SK-N-SH treated with all-trans-retinoic acid at 6 μM for 48 hours (cell line): ENCODE measurements around the gene TNFRSF1A.
A peak's percentile ranks its signal among the peaks of the same experiment; 100 is the strongest.

Experiments
- ATAC-seq: fragments of 200-7000 bp; cut with Tn5 transposase; 3 replicates; pipeline ENCODE4 v1.9.1; 2020; ENCODE audit warnings: mild to moderate bottlenecking, moderate library complexity
- ARNTL ChIP-seq: fragments of 450-650 bp; formaldehyde crosslinking; IDR thresholded peaks from 2 replicates; pipeline ENCODE4 v1.5.0; 2020; ENCODE audit warnings: low read depth, mild to moderate bottlenecking, moderate library complexity, borderline replicate concordance
- BACH2 ChIP-seq: fragments of 250-450 bp; sonication (Bioruptor Pico); IDR thresholded peaks from 2 replicates; pipeline ENCODE4 v1.9.0; 2021; ENCODE audit warnings: mild to moderate bottlenecking, borderline replicate concordance
- CSRNP3 ChIP-seq: fragments of 250-450 bp; sonication (Bioruptor Pico); IDR thresholded peaks from 2 replicates; pipeline ENCODE4 v1.5.1; 2021; ENCODE audit warnings: mild to moderate bottlenecking, moderate library complexity
- ESRRG ChIP-seq: fragments of 250-450 bp; sonication (Bioruptor Pico); IDR thresholded peaks from 2 replicates; pipeline ENCODE4 v1.6.1; 2021; ENCODE audit warnings: mild to moderate bottlenecking
- ISL1 ChIP-seq: fragments of 250-450 bp; sonication (Bioruptor Pico); IDR thresholded peaks from 2 replicates; pipeline ENCODE4 v2.1.2; 2022; ENCODE audit warnings: mild to moderate bottlenecking, moderate library complexity
- OSR1 ChIP-seq: fragments of 250-450 bp; sonication (Bioruptor Pico); IDR thresholded peaks from 2 replicates; pipeline ENCODE4 v1.8.0; 2022; ENCODE audit warnings: moderate library complexity, mild to moderate bottlenecking, inconsistent platforms
- PATZ1 ChIP-seq: fragments of 250-450 bp; sonication (Bioruptor Pico); IDR thresholded peaks from 2 replicates; pipeline ENCODE4 v1.8.0; 2020; ENCODE audit warnings: mild to moderate bottlenecking, moderate library complexity, borderline replicate concordance
- POU6F1 ChIP-seq: fragments of 250-450 bp; sonication (Bioruptor Pico); IDR thresholded peaks from 2 replicates; pipeline ENCODE4 v1.8.0; 2021; ENCODE audit warnings: low read depth, mild to moderate bottlenecking, moderate library complexity, borderline replicate concordance
- PPARA ChIP-seq: fragments of 250-450 bp; sonication (Bioruptor Pico); IDR thresholded peaks from 2 replicates; pipeline ENCODE4 v1.5.0; 2020; ENCODE audit warnings: mild to moderate bottlenecking, borderline replicate concordance
- RARB ChIP-seq: fragments of 250-450 bp; sonication (Bioruptor Pico); IDR thresholded peaks from 2 replicates; pipeline ENCODE4 v1.8.0; 2021; ENCODE audit warnings: mild to moderate bottlenecking, moderate library complexity
- SNAI2 ChIP-seq: fragments of 250-450 bp; sonication (Bioruptor Pico); IDR thresholded peaks from 2 replicates; pipeline ENCODE4 v1.5.0; 2020; ENCODE audit warnings: mild to moderate bottlenecking, moderate library complexity
- TOX ChIP-seq: fragments of 250-450 bp; sonication (Bioruptor Pico); IDR thresholded peaks from 2 replicates; pipeline ENCODE4 v1.8.0; 2021; ENCODE audit warnings: mild to moderate bottlenecking, moderate library complexity, borderline replicate concordance
- ZC3H10 ChIP-seq: fragments of 250-450 bp; sonication (Bioruptor Pico); IDR thresholded peaks from 2 replicates; pipeline ENCODE4 v1.5.1; 2021; ENCODE audit warnings: mild to moderate bottlenecking, moderate library complexity
- ZFP3 ChIP-seq: fragments of 250-450 bp; sonication (Bioruptor Pico); IDR thresholded peaks from 2 replicates; pipeline ENCODE4 v1.5.0; 2020; ENCODE audit warnings: mild to moderate bottlenecking, moderate library complexity
- ZNF565 ChIP-seq: fragments of 450-650 bp; formaldehyde crosslinking; conservative IDR thresholded peaks from 2 replicates; pipeline ENCODE4 v1.5.0; 2020; ENCODE audit warnings: low read depth, mild to moderate bottlenecking, moderate library complexity
- ZNF70 ChIP-seq: fragments of 450-650 bp; formaldehyde crosslinking; IDR thresholded peaks from 2 replicates; pipeline ENCODE4 v1.5.0; 2020; ENCODE audit warnings: mild to moderate bottlenecking, moderate library complexity
- ZNF8 ChIP-seq: fragments of 450-650 bp; formaldehyde crosslinking; IDR thresholded peaks from 2 replicates; pipeline ENCODE4 v1.5.0; 2020; ENCODE audit warnings: mild to moderate bottlenecking, moderate library complexity
- TF ChIP-seq, protein P1 (sequence below): fragments of 250-450 bp; sonication (Bioruptor Pico); IDR thresholded peaks from 2 replicates; pipeline ENCODE4 v1.5.0; 2020; ENCODE audit warnings: mild to moderate bottlenecking, moderate library complexity
- TF ChIP-seq, protein P2 (sequence below): fragments of 250-450 bp; sonication (Bioruptor Pico); IDR thresholded peaks from 2 replicates; pipeline ENCODE4 v1.5.1; 2020; ENCODE audit warnings: low read depth, mild to moderate bottlenecking, moderate library complexity

The TNFRSF1A gene

GRCh38 chr12:6303071-6303470 is 38.8 kb downstream of the TNFRSF1A start:
- no peak for TF ChIP-seq SNAI2
- no peak for TF ChIP-seq BACH2 (CRISPR knock-in tag)
- TF ChIP-seq ZFP3 (CRISPR knock-in tag), result no peak
- TF ChIP-seq RARB, result no peak
- no peak for TF ChIP-seq ARNTL (CRISPR knock-in tag)
- TF ChIP-seq TOX (CRISPR knock-in tag), result no peak
- no peak for TF ChIP-seq PPARA (CRISPR knock-in tag)
- TF ChIP-seq POU6F1, result no peak
- no peak for TF ChIP-seq ZC3H10 (CRISPR knock-in tag)
- TF ChIP-seq CSRNP3, result no peak
- TF ChIP-seq OSR1 (CRISPR knock-in tag), result no peak
- no peak for ATAC-seq

- TF ChIP-seq TOX (CRISPR knock-in tag) (no peak), ZC3H10 (CRISPR knock-in tag) (no peak), PATZ1 (CRISPR knock-in tag) (no peak)
- ATAC-seq, result no peak
These were observed 39.3 kb downstream of the TNFRSF1A start for GRCh38 chr12:6302621-6303020.

DNA sequence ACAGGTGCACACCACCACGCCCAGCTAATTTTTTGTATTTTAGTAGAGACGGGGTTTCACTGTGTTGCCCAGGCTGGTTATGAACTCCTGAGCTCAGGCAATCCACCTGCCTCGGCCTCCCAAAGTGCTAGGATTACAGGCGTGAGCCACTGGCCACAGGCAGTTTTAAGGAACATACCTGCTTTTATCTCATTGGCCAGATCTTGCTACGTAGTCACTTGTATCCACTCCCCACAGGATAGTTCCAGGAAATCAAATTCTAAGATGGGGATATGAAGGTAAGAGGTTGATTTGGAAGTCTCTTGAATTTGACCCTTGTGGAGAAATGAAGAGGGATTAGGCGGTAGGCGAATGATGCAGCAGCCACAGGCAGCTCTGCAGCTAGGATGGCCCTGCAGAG is 40.2 kb downstream of the TNFRSF1A start:
- ATAC-seq, result peak; percentile 46; the same call in 1 of the 3 replicates
- no peak for TF ChIP-seq ZFP3 (CRISPR knock-in tag)
- no peak for TF ChIP-seq ZNF8 (CRISPR knock-in tag)
- TF ChIP-seq, protein P1, sequence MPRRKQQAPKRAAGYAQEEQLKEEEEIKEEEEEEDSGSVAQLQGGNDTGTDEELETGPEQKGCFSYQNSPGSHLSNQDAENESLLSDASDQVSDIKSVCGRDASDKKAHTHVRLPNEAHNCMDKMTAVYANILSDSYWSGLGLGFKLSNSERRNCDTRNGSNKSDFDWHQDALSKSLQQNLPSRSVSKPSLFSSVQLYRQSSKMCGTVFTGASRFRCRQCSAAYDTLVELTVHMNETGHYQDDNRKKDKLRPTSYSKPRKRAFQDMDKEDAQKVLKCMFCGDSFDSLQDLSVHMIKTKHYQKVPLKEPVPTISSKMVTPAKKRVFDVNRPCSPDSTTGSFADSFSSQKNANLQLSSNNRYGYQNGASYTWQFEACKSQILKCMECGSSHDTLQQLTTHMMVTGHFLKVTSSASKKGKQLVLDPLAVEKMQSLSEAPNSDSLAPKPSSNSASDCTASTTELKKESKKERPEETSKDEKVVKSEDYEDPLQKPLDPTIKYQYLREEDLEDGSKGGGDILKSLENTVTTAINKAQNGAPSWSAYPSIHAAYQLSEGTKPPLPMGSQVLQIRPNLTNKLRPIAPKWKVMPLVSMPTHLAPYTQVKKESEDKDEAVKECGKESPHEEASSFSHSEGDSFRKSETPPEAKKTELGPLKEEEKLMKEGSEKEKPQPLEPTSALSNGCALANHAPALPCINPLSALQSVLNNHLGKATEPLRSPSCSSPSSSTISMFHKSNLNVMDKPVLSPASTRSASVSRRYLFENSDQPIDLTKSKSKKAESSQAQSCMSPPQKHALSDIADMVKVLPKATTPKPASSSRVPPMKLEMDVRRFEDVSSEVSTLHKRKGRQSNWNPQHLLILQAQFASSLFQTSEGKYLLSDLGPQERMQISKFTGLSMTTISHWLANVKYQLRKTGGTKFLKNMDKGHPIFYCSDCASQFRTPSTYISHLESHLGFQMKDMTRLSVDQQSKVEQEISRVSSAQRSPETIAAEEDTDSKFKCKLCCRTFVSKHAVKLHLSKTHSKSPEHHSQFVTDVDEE (CRISPR knock-in tag), result no peak
- no peak for TF ChIP-seq ZNF565 (CRISPR knock-in tag)
- TF ChIP-seq ZNF70 (CRISPR knock-in tag), result no peak
- TF ChIP-seq, protein P2, sequence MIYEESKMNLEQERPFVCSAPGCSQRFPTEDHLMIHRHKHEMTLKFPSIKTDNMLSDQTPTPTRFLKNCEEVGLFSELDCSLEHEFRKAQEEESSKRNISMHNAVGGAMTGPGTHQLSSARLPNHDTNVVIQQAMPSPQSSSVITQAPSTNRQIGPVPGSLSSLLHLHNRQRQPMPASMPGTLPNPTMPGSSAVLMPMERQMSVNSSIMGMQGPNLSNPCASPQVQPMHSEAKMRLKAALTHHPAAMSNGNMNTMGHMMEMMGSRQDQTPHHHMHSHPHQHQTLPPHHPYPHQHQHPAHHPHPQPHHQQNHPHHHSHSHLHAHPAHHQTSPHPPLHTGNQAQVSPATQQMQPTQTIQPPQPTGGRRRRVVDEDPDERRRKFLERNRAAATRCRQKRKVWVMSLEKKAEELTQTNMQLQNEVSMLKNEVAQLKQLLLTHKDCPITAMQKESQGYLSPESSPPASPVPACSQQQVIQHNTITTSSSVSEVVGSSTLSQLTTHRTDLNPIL (CRISPR knock-in tag), result no peak
- TF ChIP-seq SNAI2, result no peak
- TF ChIP-seq ARNTL (CRISPR knock-in tag), result no peak
- TF ChIP-seq TOX (CRISPR knock-in tag), result no peak
- TF ChIP-seq ISL1, result no peak
- no peak for TF ChIP-seq CSRNP3
- no peak for TF ChIP-seq BACH2 (CRISPR knock-in tag)
- no peak for TF ChIP-seq PATZ1 (CRISPR knock-in tag)
- no peak for TF ChIP-seq RARB
- TF ChIP-seq ESRRG (CRISPR knock-in tag), result no peak
